Suppressor macrophage (primary cell): ENCODE results near the gene LCE3D.
"Not testable (repeated sequence)": the region's sequence is repeated elsewhere in the genome, so short reads cannot be mapped to it uniquely, and the experiment has no call there.

ENCODE experiments used
- DNase-seq, 4 experiments: peaks; one replicate each; pipeline ENCODE4 v3.0.0-alpha.2; 2020 to 2022
- total RNA-seq, 17 experiments: gene quantifications; one replicate each; lab custom pipeline; 2026; ENCODE audit warnings: mixed read lengths in 6 of 17, inconsistent platforms in 3 of 17; lab: John Stamatoyannopoulos, UW

LCE3D gene, protein sequence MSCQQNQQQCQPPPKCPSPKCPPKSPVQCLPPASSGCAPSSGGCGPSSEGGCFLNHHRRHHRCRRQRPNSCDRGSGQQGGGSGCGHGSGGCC
- 0 to 0.22 (median 0) reads per million in 17 experiments for total RNA-seq

DNA sequence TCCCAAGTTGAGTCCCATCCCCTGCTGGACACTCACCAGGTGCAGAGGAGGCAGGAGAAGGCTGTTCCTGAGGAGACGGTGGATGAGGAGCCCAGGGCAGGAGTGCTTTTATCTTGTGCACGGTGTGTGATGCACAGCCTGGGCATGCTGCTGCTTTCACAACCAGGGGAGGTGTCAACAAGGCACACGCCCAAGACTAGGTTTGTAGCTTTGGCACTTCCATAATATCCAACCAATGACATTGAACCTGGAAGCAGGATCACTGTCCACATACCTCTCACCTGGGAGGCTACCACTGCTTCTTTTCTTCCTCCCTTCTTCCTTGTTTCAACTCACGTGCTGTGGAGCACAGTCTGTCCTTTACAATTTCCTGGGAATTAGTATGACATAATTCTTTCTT lies at the start of gene LCE3D:
Gene LCE3D (minus strand): TSS at position 84 of the 400 bp plus-strand sequence. CDS start 580 bp downstream, outside the sequence.
- peak in 1 of 4 experiments; percentile 0 for DNase-seq

DNA sequence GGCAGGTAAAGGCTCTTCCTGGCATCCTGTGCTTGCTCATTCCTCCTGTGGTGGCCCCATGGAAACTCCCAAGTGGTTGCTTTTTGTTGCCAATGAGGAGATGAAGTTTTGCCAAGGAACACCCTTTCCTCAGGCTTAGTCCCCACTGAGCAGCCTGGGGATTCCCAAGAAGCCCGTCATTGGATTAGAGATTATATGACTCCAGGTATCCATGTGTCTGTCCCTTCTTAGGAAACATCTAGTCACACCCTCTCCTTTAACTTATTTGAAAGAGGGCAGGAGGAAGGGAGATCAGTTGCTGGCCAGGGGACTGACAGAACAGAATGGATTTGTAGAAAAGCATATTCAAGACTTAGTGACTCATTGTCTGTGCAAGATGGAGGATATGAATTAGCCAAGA lies 46.4 kb upstream of the LCE3D start:
- peak in 1 of 4 experiments; percentile 0 for DNase-seq

DNA sequence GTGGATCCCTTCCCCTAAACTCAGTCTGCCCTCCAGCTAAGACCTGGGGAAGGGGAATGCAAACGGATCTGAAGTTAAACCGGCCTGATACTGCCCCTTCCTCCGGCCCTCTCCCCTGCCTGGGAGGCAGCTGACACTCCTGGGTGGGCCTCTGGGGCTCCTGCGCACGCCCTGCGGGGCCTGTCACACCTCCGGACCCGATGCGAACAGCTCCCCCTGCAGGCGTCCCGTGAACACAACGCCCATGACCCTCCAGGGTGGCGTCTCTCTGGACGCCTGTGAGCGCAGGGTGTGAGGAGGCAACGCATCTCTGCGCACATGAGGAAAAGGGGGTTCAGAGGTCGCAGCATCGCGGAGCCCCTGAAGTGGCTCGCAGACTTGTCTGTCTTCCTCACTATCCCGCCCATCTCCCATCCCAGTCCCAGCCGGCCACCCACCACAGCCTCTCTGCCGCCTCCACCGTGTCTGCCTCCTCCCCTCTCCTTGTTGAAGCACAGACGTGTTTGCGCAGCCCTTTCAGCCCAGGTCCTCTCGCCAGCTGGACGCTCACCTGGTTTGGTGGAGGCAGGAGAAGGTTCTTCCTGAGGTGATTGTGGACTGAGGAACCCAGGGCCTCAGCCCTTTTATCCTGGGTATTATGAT lies 43.0 kb upstream of the LCE3D start:
- DNase-seq = peak in 2 of 4 experiments; percentile 0 to 34

DNA sequence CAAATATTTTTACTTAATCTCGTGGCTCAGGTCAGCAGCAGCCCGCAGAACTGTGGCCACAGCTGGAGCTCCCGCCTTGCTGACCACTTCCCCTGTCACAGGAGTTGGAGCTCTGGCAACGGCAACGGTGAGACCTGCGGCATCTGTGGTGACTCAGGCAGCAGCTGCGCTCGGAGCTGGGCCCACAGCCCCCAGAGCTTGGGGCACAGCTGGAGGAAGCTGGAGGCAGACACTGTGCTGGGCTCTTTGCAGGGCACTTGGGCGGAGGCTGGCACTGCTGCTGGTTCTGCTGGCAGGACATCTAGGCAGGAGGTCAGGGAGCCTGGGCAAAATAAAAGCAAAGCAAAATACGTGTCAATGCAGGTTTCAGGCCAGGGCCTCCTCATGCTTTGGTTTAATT lies 42.5 kb upstream of the LCE3D start, which contains the start of gene LCE3A:
Gene LCE3A (minus strand): TSS at position 301 of the 400 bp plus-strand sequence. CDS start 0 bp downstream, at position 301.
- DNase-seq = peak in 3 of 4 experiments; percentile 10 to 26 (median 21)

DNA sequence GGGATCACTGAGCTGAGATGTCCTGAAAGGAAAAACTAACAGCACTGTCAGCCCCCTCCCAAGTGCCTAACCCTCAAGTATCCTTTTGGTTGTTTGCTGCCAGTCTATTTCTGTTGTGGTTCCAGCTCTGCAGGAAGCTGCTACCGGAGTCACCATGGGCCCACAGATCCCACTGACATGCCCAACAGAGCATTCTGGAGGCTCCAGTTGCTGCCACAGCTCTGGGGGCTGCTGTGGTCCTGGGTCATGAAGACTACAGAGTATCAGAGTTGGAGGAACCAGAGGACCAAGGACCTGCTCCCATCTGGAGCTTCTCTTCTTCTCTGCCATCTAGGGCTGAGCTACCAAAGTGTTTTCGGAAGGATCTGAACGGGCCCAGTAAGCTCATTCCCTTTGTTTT lies 41.7 kb upstream of the LCE3D start:
- DNase-seq = no peak

DNA sequence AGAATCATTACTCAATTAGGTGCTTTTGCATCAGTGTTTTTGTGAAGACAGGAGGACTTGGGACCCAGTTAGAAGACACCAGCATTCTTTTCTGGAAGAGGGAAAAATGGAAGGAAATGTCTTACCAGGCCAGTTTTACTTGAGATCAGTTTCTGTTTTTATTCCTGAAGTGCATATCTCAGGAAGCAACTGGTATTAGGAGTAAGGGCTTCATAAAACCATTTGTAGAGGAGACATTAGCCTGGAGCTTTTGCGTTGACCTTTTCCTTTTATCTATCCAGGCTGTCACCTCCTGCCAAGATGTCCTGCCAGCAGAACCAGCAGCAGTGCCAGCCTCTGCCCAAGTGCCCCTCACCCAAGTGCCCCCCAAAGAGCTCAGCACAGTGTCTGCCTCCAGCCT lies 33.2 kb upstream of the LCE3D start, which contains the start of gene LCE3B:
Gene LCE3B (plus strand): TSS at position 301 of the 400 bp plus-strand sequence. CDS start 0 bp downstream, at position 301.
- no peak for DNase-seq

DNA sequence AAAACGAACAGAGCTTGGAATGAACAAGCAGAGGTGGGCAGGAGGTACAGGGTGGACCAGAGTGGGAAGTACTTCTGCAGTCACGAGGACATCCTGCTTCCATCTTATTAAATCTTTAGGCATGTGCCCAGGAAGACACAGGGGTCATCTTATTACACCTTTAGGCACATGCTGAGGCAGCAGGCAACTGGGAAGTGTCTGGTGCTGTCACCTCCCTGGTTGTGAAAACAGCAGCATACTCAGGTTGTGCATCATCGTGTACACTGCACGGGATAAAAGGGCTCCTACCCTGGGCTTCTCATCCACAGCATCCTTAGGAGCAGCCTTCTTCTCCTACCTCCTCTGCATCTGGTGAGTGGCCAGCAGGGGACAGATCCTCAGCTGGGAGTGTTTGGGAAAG lies 19.6 kb upstream of the LCE3D start, which contains the start of gene LCE3C:
Gene LCE3C (plus strand): TSS at position 301 of the 400 bp plus-strand sequence. CDS start 498 bp downstream, outside the sequence.
- DNase-seq = no peak

DNA sequence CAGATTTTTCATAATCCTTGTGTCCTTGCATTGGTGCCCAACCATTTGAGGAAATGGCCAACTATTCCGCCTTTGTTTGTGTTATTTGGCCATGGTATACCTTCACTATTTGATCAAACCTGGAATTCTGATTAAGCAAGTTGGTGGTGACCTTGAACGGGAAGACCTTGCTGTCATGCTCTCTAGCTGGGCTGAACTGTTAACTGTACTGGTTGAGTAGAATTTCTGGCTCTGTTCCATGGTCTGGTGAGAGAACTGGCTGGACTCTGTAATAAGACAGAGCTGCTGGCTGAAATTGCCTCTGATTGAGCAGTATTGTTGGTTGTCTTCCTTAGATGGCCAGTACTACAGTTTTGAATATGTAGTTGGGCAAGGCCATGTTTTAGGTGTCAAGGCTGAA lies 16.7 kb upstream of the LCE3D start:
- no peak for DNase-seq

DNA sequence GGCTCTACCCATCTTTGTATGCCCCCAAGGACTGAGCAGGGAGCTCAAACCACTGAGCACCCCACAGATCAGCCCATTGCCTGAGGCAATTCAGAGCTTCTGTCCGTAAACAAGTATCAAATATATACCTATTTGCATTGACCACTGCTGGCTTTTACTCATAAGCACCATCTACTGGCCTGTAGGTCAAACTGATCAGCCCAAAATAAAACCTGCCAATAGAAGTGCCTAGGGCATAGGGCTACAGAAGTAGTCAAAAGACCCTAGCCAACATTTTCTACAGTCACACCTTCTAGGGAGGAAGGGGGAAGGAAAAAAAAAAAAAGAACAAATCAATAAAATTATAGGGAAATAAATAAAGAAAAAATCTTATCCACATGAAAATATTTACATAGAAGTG lies 5.3 kb upstream of the LCE3D start:
- no peak for DNase-seq

DNA sequence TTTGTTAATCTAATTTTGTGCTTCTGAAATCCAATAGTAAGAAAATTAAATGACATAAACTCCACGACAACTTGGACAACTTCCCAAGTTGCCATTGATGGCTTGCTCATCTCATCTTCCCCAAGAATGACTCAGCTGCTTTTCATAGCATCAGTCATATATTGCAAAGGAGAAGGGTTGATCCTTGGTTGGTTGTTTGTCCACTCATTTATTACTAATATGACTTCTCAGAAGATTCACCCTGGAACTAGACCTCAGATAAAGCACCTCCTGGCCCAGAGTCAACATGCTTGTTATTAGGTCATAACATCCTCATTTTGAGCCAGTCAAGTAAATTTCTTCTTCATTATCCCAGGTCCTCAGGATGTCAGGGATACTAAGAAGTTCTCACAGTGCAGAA lies 2.3 kb upstream of the LCE3D start:
- DNase-seq = peak in 1 of 4 experiments; percentile 0

DNA sequence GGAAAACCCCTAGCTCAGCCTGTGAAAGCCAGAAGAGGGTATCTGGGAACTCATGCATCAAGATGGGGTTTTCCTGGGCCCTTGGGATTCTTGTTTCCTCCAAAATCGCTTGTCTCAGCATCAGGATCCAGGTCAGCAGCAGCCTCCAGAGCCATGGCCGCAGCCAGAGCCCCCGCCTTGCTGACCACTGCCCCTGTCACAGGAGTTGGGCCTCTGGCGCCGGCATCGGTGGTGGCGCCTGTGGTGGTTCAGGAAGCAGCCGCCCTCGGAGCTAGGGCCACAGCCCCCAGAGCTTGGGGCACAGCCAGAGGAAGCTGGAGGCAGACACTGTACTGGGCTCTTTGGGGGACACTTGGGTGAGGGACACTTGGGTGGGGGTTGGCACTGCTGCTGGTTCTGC lies 790 bp downstream of the LCE3D start:
- peak in 1 of 4 experiments; percentile 0 for DNase-seq

DNA sequence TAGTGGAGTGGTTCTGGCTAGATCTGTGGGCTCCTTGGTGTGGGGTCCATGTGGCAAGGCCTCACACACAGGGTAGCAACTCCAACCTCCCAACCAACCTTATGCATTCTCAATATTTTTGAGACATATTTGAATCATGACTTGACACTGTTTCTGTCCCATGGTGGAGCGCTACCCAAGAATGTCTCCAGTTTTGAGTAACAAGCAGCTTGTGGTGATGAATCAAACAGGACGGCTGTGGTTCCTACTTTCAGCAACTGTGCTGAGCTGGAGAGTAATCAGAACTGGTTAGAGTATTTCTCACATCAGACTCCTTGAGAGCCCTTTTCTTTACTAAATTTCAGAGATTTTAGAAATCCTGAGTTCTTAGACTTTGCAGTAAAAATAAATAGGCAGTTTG lies 3.1 kb downstream of the LCE3D start:
- peak in 1 of 4 experiments; percentile 0 for DNase-seq

DNA sequence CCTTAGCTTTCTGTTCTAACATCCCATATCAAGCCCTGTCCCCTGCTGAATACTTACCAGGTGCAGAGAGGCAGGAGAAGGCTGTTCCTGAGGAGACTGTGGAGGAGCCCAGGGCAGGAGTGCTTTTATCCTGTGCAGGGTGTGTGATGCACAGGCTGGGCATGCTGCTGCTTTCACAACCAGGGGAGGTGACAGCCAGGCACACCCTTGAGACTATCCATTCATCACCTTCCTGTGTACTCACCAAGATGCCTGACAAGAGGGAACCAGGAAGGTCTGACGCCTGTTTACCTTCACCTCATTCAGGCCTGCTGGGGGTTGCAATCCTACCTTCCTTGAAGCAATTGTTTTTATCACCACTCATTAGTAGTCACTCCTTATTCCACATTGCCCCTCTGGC lies 13.6 kb downstream of the LCE3D start, which contains the start of gene LCE3E:
Gene LCE3E (minus strand): TSS at position 100 of the 400 bp plus-strand sequence. CDS start 572 bp downstream, outside the sequence.
- DNase-seq = no peak

DNA sequence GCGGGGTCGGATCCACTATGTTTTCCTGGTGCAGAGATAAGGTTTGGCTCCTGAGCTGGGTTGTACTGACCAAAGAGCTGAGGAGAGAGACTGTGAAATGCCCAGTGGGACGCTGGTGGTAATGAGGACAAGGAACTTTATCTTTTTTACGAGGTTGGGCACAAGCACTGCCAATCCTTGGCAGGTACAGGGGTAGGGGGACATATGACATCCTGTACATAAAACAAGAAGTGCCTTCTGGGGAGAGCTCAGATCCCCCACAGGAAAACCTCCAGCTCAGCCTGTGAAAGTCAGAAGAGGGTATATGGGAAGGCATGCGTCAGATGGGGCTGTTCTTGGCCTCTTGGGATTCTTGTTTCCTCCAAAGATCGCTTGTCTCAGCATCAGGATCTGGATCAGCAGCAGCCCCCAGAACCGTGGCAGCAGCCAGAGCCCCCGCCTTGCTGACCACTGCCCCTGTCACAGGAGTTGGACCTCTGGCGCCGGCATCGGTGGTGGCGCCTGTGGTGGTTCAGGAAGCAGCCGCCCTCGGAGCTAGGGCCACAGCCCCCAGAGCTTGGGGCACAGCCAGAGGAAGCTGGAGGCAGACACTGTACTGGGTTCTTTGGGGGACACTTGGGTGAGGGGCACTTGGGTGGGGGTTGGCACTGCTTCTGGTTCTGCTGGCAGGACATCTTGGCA lies 14.6 kb downstream of the LCE3D start:
- DNase-seq = no peak

DNA sequence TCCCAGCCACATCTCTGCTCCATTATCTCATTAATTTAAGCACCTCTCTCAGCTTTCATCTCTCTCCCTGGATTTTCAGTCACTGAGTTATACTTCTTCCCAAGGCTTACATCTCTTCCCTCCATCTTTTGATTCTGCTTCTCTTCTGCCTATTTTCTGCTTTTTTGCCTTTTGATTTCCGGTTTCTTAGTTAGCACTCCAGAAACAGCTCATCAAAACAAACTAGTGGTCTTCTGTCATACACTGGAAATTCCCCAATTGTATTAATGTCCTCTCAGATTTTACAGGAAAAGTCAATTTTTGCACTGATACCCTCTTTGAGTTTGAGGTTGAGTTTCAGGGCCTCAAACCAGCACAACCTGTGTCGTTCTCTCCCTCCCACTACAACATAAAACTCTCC lies 15.2 kb downstream of the LCE3D start:
- no peak for DNase-seq

DNA sequence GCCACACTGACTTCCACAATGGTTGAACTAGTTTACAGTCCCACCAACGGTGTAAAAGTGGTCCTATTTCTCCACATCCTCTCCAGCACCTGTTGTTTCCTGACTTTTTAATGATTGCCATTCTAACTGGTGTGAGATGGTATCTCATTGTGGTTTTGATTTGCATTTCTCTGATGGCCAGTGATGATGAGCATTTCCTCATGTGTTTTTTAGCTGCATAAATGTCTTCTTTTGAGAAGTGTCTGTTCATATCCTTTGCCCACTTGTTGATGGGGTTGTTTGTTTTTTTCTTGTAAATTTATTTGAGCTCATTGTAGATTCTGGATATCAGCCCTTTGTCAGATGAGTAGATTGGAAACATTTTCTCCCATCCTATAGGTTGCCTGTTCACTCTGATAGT lies 32.0 kb downstream of the LCE3D start:
- DNase-seq = not testable (repeated sequence)

DNA sequence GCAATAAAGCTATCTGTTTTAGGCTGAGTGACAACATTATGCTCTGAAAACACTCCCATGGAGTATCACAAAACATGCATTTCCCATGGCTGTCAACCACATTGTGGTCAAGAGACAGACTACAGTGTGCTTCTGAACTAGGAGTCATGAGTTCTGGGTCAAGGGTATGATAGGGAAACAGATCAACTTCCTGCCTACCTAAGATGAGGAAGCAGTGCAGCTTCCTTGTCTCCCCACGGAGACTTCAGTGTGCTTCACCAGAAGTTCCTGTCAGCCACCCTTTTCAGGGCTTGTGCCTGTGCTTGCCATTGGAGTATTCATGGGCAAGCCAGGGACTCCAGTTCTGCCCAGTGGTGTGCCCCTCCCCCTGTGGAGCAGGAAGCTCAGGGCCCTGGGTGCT lies 33.6 kb downstream of the LCE3D start:
- peak; percentile 2 to 54 (median 30) for DNase-seq

DNA sequence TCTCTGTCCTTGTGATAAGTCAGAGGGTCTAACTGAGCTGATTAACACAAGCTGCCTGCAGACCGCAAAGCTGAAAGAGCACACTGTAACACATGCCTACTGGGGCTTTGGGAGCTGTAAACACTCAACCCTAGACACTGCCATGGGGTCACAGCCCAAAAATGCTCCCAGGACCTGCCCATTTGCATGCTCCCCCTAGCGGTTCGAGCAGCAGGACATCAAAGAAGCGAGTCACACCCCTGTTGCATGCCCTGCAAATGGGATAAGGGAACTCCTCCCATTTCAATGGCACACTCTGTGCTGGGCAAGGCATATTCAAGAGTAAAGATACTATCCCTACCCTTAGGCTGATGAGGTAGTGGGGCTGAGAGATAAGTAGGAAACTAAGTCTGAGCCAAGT lies 36.5 kb downstream of the LCE3D start:
- peak in 3 of 4 experiments; percentile 10 to 18 (median 12) for DNase-seq

DNA sequence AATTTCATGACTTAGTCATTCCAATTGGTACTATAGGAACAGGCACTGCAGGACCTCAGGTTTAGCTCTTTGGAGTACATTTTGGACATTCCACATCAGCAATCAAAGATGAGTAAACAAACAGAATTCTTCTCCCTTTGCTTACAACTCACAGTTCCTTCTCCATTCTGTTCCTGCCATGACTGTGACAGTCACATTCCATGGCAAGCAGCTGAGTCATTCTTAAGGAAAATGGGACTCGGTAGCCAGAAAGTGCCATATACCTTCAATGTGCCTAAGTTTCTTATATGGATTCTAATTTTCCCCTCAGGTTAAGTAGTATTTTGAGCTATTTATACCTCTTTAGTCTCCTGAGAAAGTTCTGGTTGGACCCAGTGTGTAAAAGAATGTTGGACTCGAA lies 40.4 kb downstream of the LCE3D start:
- no peak for DNase-seq

DNA sequence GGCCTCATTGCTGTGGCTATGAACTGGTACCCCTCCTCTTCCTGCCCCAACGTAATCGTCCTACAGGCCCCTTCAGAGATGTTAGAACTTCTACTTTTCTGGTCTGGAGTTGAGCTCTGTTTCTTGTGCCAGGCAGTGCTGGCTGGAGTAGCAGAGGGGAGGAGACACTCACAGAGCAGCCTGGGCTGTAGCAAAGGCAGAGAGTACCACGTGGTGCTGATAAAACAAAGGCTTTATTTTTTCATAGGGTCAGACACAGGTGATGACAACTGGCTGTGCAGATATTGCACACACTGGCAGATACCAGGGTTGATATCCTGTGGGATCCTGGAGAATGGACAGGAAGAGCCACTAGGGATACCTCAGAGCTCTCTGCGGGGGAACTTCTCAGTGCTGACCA lies 42.8 kb downstream of the LCE3D start:
- no peak for DNase-seq

DNA sequence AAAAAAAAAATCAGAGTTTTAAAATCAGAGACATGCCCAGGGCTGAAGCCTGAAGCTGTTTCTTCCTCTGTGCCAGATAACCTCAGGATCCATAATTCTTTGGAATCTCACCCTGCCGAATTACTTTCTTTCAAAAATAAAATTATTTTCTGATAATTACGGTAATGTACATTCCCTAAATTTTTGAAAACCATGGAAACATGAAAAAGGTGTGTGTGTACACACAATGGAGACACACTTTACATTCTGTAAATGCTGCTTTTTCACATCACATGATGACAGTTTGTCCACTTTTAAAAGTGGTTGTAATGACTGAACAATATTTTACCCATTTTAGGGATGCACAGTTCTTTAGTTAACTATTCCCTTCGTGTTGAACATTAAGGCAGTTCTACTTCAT lies 44.5 kb downstream of the LCE3D start:
- DNase-seq = no peak

DNA sequence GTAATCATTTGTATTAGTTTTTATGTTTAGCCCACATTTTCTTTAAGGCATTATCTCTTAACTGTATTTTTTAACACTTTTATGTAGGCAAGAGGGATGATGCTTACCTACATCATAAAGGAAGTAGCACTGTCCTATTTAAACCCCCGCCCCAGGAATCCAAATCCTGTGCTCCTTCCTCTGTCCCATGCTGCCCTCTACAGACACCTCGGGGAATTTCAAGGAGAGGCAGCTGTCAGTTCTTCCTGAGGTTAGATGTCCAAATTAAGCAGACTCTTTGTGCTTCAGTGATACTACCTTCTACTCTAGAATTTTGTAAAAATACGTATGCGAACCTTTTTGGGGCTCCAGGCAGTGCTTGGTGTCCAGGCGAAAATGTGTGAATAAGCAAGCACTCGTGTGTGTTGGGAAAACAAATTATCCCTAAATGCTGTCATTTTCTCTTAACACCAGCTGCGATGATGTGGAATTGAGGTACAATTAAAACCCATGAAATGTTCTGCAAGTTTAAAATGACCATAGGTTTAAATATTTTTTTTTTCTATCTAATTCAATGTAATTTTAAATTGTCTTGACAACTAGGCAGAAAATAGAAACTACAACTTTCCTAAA lies 46.9 kb downstream of the LCE3D start:
- peak; percentile 69 to 76 (median 75) for DNase-seq
